Peyer's patch (tissue), 4 donors: ENCODE measurements around the gene DNAJB11.

Experiments used
- CTCF ChIP-seq, 6 experiments: fragments of 450-650 bp in 4 of 6; fragments of 200-600 bp in 2 of 6; sonication (generic) in 1 of 6; IDR thresholded peaks; one replicate each; pipeline ENCODE4 v1.5.1; 2017 to 2019; ENCODE audit warnings: antibody characterized with exemption in 6 of 6, mild to moderate bottlenecking in 3 of 6, moderate library complexity in 1 of 6
- POLR2A ChIP-seq, 2 donors: fragments of 450-650 bp; IDR thresholded peaks; one replicate each; pipeline ENCODE4 v1.5.1; 2017; ENCODE audit warnings: antibody characterized with exemption in 2 of 2, mild to moderate bottlenecking in 2 of 2, moderate library complexity in 2 of 2

DNA sequence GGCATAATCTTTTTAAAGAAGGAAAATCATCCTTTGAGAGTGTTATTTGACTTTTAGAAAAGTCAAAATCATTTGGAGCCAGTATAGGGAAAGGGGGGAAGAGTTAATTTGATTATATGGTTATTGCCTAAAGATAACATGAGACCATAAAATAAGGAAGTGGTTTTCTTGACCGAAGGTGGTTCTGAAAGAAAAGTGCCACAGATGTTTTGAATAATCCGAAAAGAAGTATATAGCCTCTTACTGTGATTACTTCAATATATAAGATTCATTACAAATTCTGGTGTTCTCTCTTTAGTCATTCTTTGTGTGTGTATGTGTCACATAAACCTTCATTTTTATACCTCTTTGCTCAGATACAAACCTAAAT lies 1.1 kb downstream of the DNAJB11 start:
- TF ChIP-seq CTCF (IDR thresholded peaks at IDR 0.05) (no peak), POLR2A (IDR thresholded peaks at IDR 0.05) (no peak)
